Breast epithelium (tissue), 3 donors: Measurements from ENCODE around the gene LHPP.

Experiments used
- POLR2A ChIP-seq: fragments of 450-650 bp; IDR thresholded peaks from one replicate; pipeline ENCODE4 v1.6.1; 2016; ENCODE audit warnings: antibody characterized with exemption, mild to moderate bottlenecking, moderate library complexity
- POLR2AphosphoS5 ChIP-seq, 3 donors: sonication (generic); formaldehyde crosslinking; IDR thresholded peaks; one replicate each; pipeline ENCODE4 v1.6.1; 2017; ENCODE audit warnings: antibody characterized with exemption in 3 of 3
- TF ChIP-seq, protein P1 (sequence below), 3 donors: fragments of 450-650 bp; IDR thresholded peaks; one replicate each; pipeline ENCODE4 v1.5.1; 2016 to 2017; ENCODE audit warnings: antibody characterized with exemption in 3 of 3, mild to moderate bottlenecking in 3 of 3, moderate library complexity in 3 of 3

DNA sequence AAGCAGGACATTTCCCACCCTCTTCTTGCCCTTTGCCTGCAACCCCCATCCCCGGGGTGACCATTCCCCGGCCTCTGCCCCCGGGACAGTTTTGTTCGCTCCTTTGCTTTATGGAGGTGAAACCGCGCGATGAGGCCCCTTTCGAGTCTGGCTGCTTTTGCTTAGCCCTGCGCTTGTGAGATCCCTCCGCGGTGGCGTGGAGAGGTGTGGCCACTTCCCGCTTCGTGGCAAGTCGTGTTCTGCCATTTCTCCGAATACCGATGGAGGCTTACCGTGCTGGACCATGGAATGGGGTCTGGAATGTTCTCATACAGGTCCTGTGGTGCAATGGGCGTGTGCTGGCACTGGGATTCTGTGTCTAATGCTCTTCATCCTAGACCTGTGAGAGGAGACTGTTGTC is 106.7 kb downstream of the LHPP start:
- TF ChIP-seq POLR2A (no peak), POLR2AphosphoS5 (IDR thresholded peaks at IDR 0.05) (no peak)
- TF ChIP-seq, protein P1, sequence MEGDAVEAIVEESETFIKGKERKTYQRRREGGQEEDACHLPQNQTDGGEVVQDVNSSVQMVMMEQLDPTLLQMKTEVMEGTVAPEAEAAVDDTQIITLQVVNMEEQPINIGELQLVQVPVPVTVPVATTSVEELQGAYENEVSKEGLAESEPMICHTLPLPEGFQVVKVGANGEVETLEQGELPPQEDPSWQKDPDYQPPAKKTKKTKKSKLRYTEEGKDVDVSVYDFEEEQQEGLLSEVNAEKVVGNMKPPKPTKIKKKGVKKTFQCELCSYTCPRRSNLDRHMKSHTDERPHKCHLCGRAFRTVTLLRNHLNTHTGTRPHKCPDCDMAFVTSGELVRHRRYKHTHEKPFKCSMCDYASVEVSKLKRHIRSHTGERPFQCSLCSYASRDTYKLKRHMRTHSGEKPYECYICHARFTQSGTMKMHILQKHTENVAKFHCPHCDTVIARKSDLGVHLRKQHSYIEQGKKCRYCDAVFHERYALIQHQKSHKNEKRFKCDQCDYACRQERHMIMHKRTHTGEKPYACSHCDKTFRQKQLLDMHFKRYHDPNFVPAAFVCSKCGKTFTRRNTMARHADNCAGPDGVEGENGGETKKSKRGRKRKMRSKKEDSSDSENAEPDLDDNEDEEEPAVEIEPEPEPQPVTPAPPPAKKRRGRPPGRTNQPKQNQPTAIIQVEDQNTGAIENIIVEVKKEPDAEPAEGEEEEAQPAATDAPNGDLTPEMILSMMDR (IDR thresholded peaks at IDR 0.05) = no peak
